NCI-H1092 (cell line): ENCODE data around the gene C11orf68.

Experiments used
- DNase-seq: peaks from one replicate; lab custom pipeline; 2025; lab: John Stamatoyannopoulos, UW

The C11orf68 gene

GRCh38 chr11:65890324-65891218, 28.3 kb downstream of the C11orf68 start, which contains the start of gene CCDC85B:
Gene CCDC85B (plus strand): TSS chr11:65890673. CDS start chr11:65890784, 111 bp downstream.
- peak; percentile 95 for DNase-seq

GRCh38 chr11:65888163-65888814, 30.6 kb downstream of the C11orf68 start, which contains the start of gene FIBP:
Gene FIBP (minus strand): TSS chr11:65888471. CDS start chr11:65888418, 53 bp downstream.
- peak; percentile 98 for DNase-seq

- DNase-seq, result no peak
These were observed 31.1 kb downstream of the C11orf68 start for GRCh38 chr11:65887723-65888162.

- no peak for DNase-seq
These were observed 31.8 kb downstream of the C11orf68 start for GRCh38 chr11:65886826-65887722.

- no peak for DNase-seq
These were observed 32.9 kb downstream of the C11orf68 start for GRCh38 chr11:65885808-65886536.

GRCh38 chr11:65885231-65885630, 33.6 kb downstream of the C11orf68 start:
- no peak for DNase-seq

GRCh38 chr11:65884716-65885092, 34.2 kb downstream of the C11orf68 start:
- peak; percentile 69 for DNase-seq

GRCh38 chr11:65883786-65884715, 34.8 kb downstream of the C11orf68 start:
- DNase-seq, result no peak

- DNase-seq, result no peak
These were observed 35.7 kb downstream of the C11orf68 start for GRCh38 chr11:65883058-65883761.

- no peak for DNase-seq
These were observed 36.5 kb downstream of the C11orf68 start for GRCh38 chr11:65882120-65883057.

GRCh38 chr11:65880844-65881421, 37.9 kb downstream of the C11orf68 start:
- DNase-seq, result no peak

- DNase-seq, result no peak
These were observed 38.8 kb downstream of the C11orf68 start for GRCh38 chr11:65880027-65880426.

- DNase-seq, result no peak
These were observed 39.2 kb downstream of the C11orf68 start, which contains the start of gene CTSW for GRCh38 chr11:65879617-65880016. Gene CTSW (plus strand): TSS chr11:65879837. CDS start chr11:65879855, 18 bp downstream.

- peak; percentile 87 for DNase-seq
These were observed 45.3 kb downstream of the C11orf68 start for GRCh38 chr11:65873318-65874156.

- no peak for DNase-seq
These were observed 46.1 kb downstream of the C11orf68 start, which contains the start of gene EFEMP2 for GRCh38 chr11:65872586-65873317. Gene EFEMP2 (minus strand): TSS chr11:65872800. CDS start chr11:65872354, 446 bp downstream.
